HL-60 (cell line): ENCODE results near the gene RYR3.

ENCODE experiments used
- CTCF ChIP-seq: IDR thresholded peaks from one replicate; pipeline ENCODE4 v1.5.1; 2011; ENCODE audit warnings: low read length, control low read depth, inconsistent platforms; ENCODE audit not compliant: insufficient read depth
- GABPA ChIP-seq: IDR thresholded peaks from 2 replicates; pipeline ENCODE4 v1.6.1; 2012; ENCODE audit warnings: low read depth
- POLR2AphosphoS5 ChIP-seq: IDR thresholded peaks from 2 replicates; pipeline ENCODE4 v1.6.1; 2012; ENCODE audit warnings: low read depth
- REST ChIP-seq: IDR thresholded peaks from 2 replicates; pipeline ENCODE4 v1.6.1; 2012; ENCODE audit warnings: low read depth; ENCODE audit not compliant: insufficient replicate concordance

GRCh38 chr15:33810806-33811205 lies 500.0 kb downstream of the RYR3 start:
- TF ChIP-seq POLR2AphosphoS5 (no peak), GABPA (no peak), CTCF (no peak), REST (no peak)
